ENCODE measurements around the gene ZNF286A.

GRCh38 chr17:15658296-15658695 is 41.3 kb upstream of the ZNF286A start:
- TF ChIP-seq CTCF (IDR thresholded peaks at IDR 0.05) (no peak), POLR2A (IDR thresholded peaks at IDR 0.05) (no peak)
